Measurements from ENCODE around the gene PCDHA1.
"Not testable (repeated sequence)": the region's sequence is repeated elsewhere in the genome, so short reads cannot be mapped to it uniquely, and the experiment has no call there.

Gene PCDHA1

GRCh38 chr5:140785905-140786686, at the start of gene PCDHA1:
TSS of gene PCDHA1 (plus strand) at chr5:140786140.
- DNase-seq, result peak; percentile 2

GRCh38 chr5:140737486-140737885, 48.5 kb upstream of the PCDHA1 start:
- no peak for DNase-seq

- no peak for DNase-seq
Measured at GRCh38 chr5:140741967-140742366, 44.0 kb upstream of the PCDHA1 start.

- DNase-seq, result no peak
Measured at GRCh38 chr5:140753561-140753960, 32.4 kb upstream of the PCDHA1 start.

- no peak for DNase-seq
Measured at GRCh38 chr5:140764177-140764973, 21.6 kb upstream of the PCDHA1 start.

GRCh38 chr5:140767444-140767843, 18.5 kb upstream of the PCDHA1 start:
- DNase-seq, result no peak

GRCh38 chr5:140780512-140780911, 5.4 kb upstream of the PCDHA1 start:
- no peak for DNase-seq

- DNase-seq, result not testable (repeated sequence)
Measured at GRCh38 chr5:140787422-140787821, 1.5 kb downstream of the PCDHA1 start.

GRCh38 chr5:140787849-140788504, 2.0 kb downstream of the PCDHA1 start:
- not testable (repeated sequence) for DNase-seq

GRCh38 chr5:140791089-140791488, 5.1 kb downstream of the PCDHA1 start:
- DNase-seq, result no peak

GRCh38 chr5:140794595-140795258, 8.8 kb downstream of the PCDHA1 start, which contains the start of gene PCDHA2:
TSS of gene PCDHA2 (plus strand) at chr5:140794852.
- DNase-seq, result no peak

- DNase-seq, result no peak
Measured at GRCh38 chr5:140795259-140795641, 9.3 kb downstream of the PCDHA1 start.

- not testable (repeated sequence) for DNase-seq
Measured at GRCh38 chr5:140796072-140796717, 10.3 kb downstream of the PCDHA1 start.

GRCh38 chr5:140796718-140797095, 10.8 kb downstream of the PCDHA1 start:
- no peak for DNase-seq

- DNase-seq, result no peak
Measured at GRCh38 chr5:140800816-140801493, 15.0 kb downstream of the PCDHA1 start, which contains the start of gene PCDHA3. TSS of gene PCDHA3 (plus strand) at chr5:140801057.

- DNase-seq, result no peak
Measured at GRCh38 chr5:140801494-140801841, 15.5 kb downstream of the PCDHA1 start.

GRCh38 chr5:140802381-140802780, 16.4 kb downstream of the PCDHA1 start:
- not testable (repeated sequence) for DNase-seq

- DNase-seq, result no peak
Measured at GRCh38 chr5:140802781-140803271, 16.9 kb downstream of the PCDHA1 start.

- DNase-seq, result peak; percentile 33
Measured at GRCh38 chr5:140806834-140807775, 21.2 kb downstream of the PCDHA1 start, which contains the start of gene PCDHA4. TSS of gene PCDHA4 (plus strand) at chr5:140807068.

GRCh38 chr5:140808241-140808888, 22.4 kb downstream of the PCDHA1 start:
- DNase-seq, result not testable (repeated sequence)

Data from activated CD4-positive, alpha-beta T cell treated with anti-CD3 and anti-CD28 coated beads, Interleukin-2, Interleukin-6, amounts not matched to agents 100 ng/mL and 50 ng/mL, durations not matched to agents 16 hours and 8 hours (primary cell).